ENCODE measurements around the gene MGLL. TPM values are rescaled to one million over a fixed set of nuclear protein-coding genes. Genes with fewer than 3 reads are reported as not detected.

The MGLL gene
- total RNA-seq, 1 experiment from 2014 or later, result 2.1 TPM

DNA sequence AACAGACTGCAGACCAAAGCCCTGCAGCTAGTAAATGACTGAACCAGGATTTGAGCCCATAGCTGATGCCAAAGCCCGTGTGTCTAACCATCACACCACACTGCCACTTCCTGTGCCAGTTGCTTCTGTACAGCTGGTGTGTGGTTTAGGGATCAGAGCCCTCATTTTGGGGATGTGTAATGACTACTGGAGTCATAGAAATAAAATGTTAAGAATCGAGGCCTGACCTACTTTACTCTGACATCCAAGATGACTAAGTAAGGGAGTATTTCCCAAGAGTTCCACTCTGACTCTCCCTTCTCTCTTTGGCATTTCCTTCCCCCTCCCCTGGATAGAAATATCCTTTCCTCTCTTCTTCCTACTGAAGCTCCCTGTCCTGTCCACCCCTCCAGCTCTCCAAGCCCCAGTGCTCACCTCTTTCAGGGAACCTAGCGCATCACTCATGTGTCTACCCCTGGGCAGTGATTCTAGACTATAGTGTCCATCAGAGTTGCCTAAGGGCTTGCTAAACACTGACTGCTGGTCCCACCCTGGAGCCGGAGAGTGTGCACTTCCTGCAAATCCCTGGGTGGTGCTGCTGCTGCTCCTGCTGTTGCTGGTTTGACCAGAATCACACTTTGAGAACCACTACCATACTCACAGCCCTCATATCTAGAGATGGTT, 53.8 kb downstream of the MGLL start:
- CTCF ChIA-PET, result no interaction called here
- ATAC-seq (peak; percentile 83), DNase-seq (ENCODE audit: low read depth, low spot score) (peak; percentile 89)
- no peaks in the 10 kb centered on the region for H3K27me3 ChIP-seq (ENCODE audit: control insufficient read depth, insufficient read depth, low read length)
- no peak overlapping the region for H3K4me3 ChIP-seq (ENCODE audit: low read depth in 2 of 2, low read length in 2 of 2)
- TF ChIP-seq SIN3A (IDR thresholded peaks at IDR 0.05; ENCODE audit: borderline replicate concordance, insufficient read depth, low read depth, low read length), result no peak
- POLR2A ChIA-PET, result no interaction called here
- in situ Hi-C loops (cut with HindIII; ENCODE audit: low pct_unique_long_range_greater_than_20kb, low sequenced_read_pairs) (no loop called here), intact Hi-C loops (cut with micrococcal nuclease; ENCODE audit: unreplicated experiment) (no loop called here)
- BruUV-seq (replicated peaks), result no TSS peak
- H3K4me1 ChIP-seq (ENCODE audit: control insufficient read depth, insufficient read depth, low read length), result no peaks in the 10 kb centered on the region
- no peak overlapping the region for H3K27ac ChIP-seq (ENCODE audit: low read length)
- H3K36me3 ChIP-seq (ENCODE audit: control insufficient read depth, insufficient read depth, low read length), result no peaks in the 10 kb centered on the region
- no peaks in the 10 kb centered on the region for H3K9me3 ChIP-seq (ENCODE audit: control insufficient read depth, insufficient read depth, low read depth, low read length)

GRCh38 chr3:127767126-127767525, 55.2 kb downstream of the MGLL start:
- intact Hi-C loops (cut with micrococcal nuclease; ENCODE audit: unreplicated experiment) (no loop called here), in situ Hi-C loops (cut with HindIII; ENCODE audit: low pct_unique_long_range_greater_than_20kb, low sequenced_read_pairs) (no loop called here)
- DNase-seq (ENCODE audit: low read depth, low spot score) (no peak), ATAC-seq (no peak)
- H3K9me3 ChIP-seq (ENCODE audit: control insufficient read depth, insufficient read depth, low read depth, low read length), result no peaks in the 10 kb centered on the region
- H3K27me3 ChIP-seq (ENCODE audit: control insufficient read depth, insufficient read depth, low read length), result no peaks in the 10 kb centered on the region
- POLR2A ChIA-PET, result interaction anchor here (0.5 kb wide), 1 partner anchor 1914 kb away, joined by 6 read pairs; no protein-coding TSS in a partner anchor
- H3K36me3 ChIP-seq (ENCODE audit: control insufficient read depth, insufficient read depth, low read length), result no peaks in the 10 kb centered on the region
- H3K4me1 ChIP-seq (ENCODE audit: control insufficient read depth, insufficient read depth, low read length), result no peaks in the 10 kb centered on the region
- BruUV-seq (replicated peaks), result no TSS peak
- no peak overlapping the region for H3K27ac ChIP-seq (ENCODE audit: low read length)
- TF ChIP-seq CTCF (IDR thresholded peaks at IDR 0.05), result no peak
- no peak for TF ChIP-seq SIN3A (IDR thresholded peaks at IDR 0.05; ENCODE audit: borderline replicate concordance, insufficient read depth, low read depth, low read length)
- TF ChIP-seq, protein P1, sequence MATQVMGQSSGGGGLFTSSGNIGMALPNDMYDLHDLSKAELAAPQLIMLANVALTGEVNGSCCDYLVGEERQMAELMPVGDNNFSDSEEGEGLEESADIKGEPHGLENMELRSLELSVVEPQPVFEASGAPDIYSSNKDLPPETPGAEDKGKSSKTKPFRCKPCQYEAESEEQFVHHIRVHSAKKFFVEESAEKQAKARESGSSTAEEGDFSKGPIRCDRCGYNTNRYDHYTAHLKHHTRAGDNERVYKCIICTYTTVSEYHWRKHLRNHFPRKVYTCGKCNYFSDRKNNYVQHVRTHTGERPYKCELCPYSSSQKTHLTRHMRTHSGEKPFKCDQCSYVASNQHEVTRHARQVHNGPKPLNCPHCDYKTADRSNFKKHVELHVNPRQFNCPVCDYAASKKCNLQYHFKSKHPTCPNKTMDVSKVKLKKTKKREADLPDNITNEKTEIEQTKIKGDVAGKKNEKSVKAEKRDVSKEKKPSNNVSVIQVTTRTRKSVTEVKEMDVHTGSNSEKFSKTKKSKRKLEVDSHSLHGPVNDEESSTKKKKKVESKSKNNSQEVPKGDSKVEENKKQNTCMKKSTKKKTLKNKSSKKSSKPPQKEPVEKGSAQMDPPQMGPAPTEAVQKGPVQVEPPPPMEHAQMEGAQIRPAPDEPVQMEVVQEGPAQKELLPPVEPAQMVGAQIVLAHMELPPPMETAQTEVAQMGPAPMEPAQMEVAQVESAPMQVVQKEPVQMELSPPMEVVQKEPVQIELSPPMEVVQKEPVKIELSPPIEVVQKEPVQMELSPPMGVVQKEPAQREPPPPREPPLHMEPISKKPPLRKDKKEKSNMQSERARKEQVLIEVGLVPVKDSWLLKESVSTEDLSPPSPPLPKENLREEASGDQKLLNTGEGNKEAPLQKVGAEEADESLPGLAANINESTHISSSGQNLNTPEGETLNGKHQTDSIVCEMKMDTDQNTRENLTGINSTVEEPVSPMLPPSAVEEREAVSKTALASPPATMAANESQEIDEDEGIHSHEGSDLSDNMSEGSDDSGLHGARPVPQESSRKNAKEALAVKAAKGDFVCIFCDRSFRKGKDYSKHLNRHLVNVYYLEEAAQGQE (IDR thresholded peaks at IDR 0.05; ENCODE audit: insufficient read depth in 1 of 2, low read depth in 2 of 2, low read length in 1 of 2), result no peak
- no peak for TF ChIP-seq POLR2AphosphoS5 (IDR thresholded peaks at IDR 0.05; ENCODE audit: low read depth, low read length)
- no peak for TF ChIP-seq TCF7L2 (IDR thresholded peaks at IDR 0.05; ENCODE audit: low read depth, low read length)
- CTCF ChIA-PET, result no interaction called here
- no peak overlapping the region for H3K4me3 ChIP-seq (ENCODE audit: low read depth in 2 of 2, low read length in 2 of 2)

DNA sequence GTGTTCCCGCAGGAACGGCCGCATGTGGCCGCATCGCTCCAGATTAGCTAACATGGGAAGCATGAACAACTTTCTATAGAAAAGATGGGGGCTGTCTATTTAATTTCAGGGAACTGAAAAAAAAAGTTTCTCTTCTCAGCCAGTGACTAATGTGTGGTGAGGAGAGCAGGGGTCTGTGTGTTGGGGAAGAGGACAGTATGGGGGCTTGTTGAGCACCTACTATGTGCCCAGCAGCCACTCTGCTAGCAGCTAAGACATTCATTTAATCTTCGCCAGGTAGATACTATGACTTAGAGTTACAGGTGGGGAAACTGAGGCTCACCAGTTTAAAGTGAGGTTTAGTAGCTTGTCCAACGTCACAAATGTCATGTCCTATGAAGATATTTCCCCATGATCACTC, 56.6 kb downstream of the MGLL start:
- BruUV-seq (replicated peaks), result no TSS peak

More for the DNA sequence above, 56.6 kb downstream of the MGLL start:
- ChIA-PET POLR2A (no interaction called here), CTCF (no interaction called here)
- intact Hi-C loops (cut with micrococcal nuclease; ENCODE audit: unreplicated experiment) (no loop called here), in situ Hi-C loops (cut with HindIII; ENCODE audit: low pct_unique_long_range_greater_than_20kb, low sequenced_read_pairs) (no loop called here)
- Histone ChIP-seq H3K9me3 (ENCODE audit: control insufficient read depth, insufficient read depth, low read depth, low read length) (no peaks in the 10 kb centered on the region), H3K4me1 (ENCODE audit: control insufficient read depth, insufficient read depth, low read length) (no peaks in the 10 kb centered on the region), H3K4me3 (ENCODE audit: low read depth in 2 of 2, low read length in 2 of 2) (no peak overlapping the region), H3K36me3 (ENCODE audit: control insufficient read depth, insufficient read depth, low read length) (no peaks in the 10 kb centered on the region), H3K27me3 (ENCODE audit: control insufficient read depth, insufficient read depth, low read length) (no peaks in the 10 kb centered on the region), H3K27ac (ENCODE audit: low read length) (no peak overlapping the region)
- DNase-seq (ENCODE audit: low read depth, low spot score) (no peak), ATAC-seq (no peak)
- TF ChIP-seq POLR2AphosphoS5 (IDR thresholded peaks at IDR 0.05; ENCODE audit: low read depth, low read length), result no peak
- TF ChIP-seq TCF7L2 (IDR thresholded peaks at IDR 0.05; ENCODE audit: low read depth, low read length), result no peak
- no peak for TF ChIP-seq CTCF (IDR thresholded peaks at IDR 0.05)
- TF ChIP-seq SIN3A (IDR thresholded peaks at IDR 0.05; ENCODE audit: borderline replicate concordance, insufficient read depth, low read depth, low read length), result no peak
- TF ChIP-seq, protein P1 (IDR thresholded peaks at IDR 0.05; ENCODE audit: insufficient read depth in 1 of 2, low read depth in 2 of 2, low read length in 1 of 2), result no peak
